KOPT-K1 (cell line): ENCODE measurements around the gene TEX35.

Experiments used
- H3K27ac ChIP-seq: fragments of 200-600 bp; sonication (generic); 2 replicates; pipeline ENCODE4 v1.5.1; 2016; ENCODE audit warnings: antibody characterized with exemption, mild to moderate bottlenecking, low read depth, low read length; ENCODE audit not compliant: poor library complexity, severe bottlenecking
- H3K36me3 ChIP-seq: fragments of 200-600 bp; sonication (generic); 2 replicates; pipeline ENCODE4 v1.5.1; 2017; ENCODE audit warnings: antibody characterized with exemption, mild to moderate bottlenecking, low read length, moderate library complexity; ENCODE audit not compliant: insufficient read depth
- H3K9me3 ChIP-seq: fragments of 200-600 bp; sonication (generic); 2 replicates; pipeline ENCODE4 v1.5.1; 2017; ENCODE audit warnings: antibody characterized with exemption, low read length, mild to moderate bottlenecking; ENCODE audit not compliant: insufficient read depth, poor library complexity, severe bottlenecking

TEX35 gene

GRCh38 chr1:178560871-178561376, 48.0 kb downstream of the TEX35 start:
- Histone ChIP-seq H3K9me3 (no peaks in the 10 kb centered on the region), H3K27ac (no peak overlapping the region), H3K36me3 (no peaks in the 10 kb centered on the region)

- no peaks in the 10 kb centered on the region for H3K9me3 ChIP-seq
- H3K36me3 ChIP-seq: no peaks in the 10 kb centered on the region
- no peak overlapping the region for H3K27ac ChIP-seq
Observed at GRCh38 chr1:178563099-178563820, 50.4 kb downstream of the TEX35 start.

- Histone ChIP-seq H3K36me3 (no peaks in the 10 kb centered on the region), H3K9me3 (no peaks in the 10 kb centered on the region), H3K27ac (no peak overlapping the region)
Observed at GRCh38 chr1:178564086-178564782, 51.3 kb downstream of the TEX35 start.

GRCh38 chr1:178564783-178565180, 51.9 kb downstream of the TEX35 start:
- H3K27ac ChIP-seq: no peak overlapping the region
- no peaks in the 10 kb centered on the region for H3K9me3 ChIP-seq
- H3K36me3 ChIP-seq: no peaks in the 10 kb centered on the region

- no peaks in the 10 kb centered on the region for H3K36me3 ChIP-seq
- no peaks in the 10 kb centered on the region for H3K9me3 ChIP-seq
- H3K27ac ChIP-seq: no peak overlapping the region
Observed at GRCh38 chr1:178565586-178565985, 52.7 kb downstream of the TEX35 start.

- Histone ChIP-seq H3K27ac (no peak overlapping the region), H3K36me3 (no peaks in the 10 kb centered on the region), H3K9me3 (no peaks in the 10 kb centered on the region)
Observed at GRCh38 chr1:178566187-178566586, 53.3 kb downstream of the TEX35 start.

GRCh38 chr1:178571807-178572206, 58.9 kb downstream of the TEX35 start:
- Histone ChIP-seq H3K27ac (no peak overlapping the region), H3K36me3 (no peaks in the 10 kb centered on the region), H3K9me3 (no peaks in the 10 kb centered on the region)
